Fibroblast of lung (primary cell): ENCODE measurements around the gene VPS51. TPM values are rescaled to one million over a fixed set of nuclear protein-coding genes. Genes with fewer than 3 reads are reported as not detected.

Experiments
- DNase-seq, 2 donors: peaks; one replicate each; pipeline versions ENCODE4 v3.0.0 to v3.0.0-alpha.2; 2010; ENCODE audit warnings: low read depth in 2 of 2
- H2AFZ ChIP-seq: 2 replicates; pipeline ENCODE4 v1.5.1; 2012; ENCODE audit warnings: low read length, control low read depth, inconsistent platforms
- H3K27ac ChIP-seq: 2 replicates; pipeline ENCODE4 v1.5.1; 2011; ENCODE audit warnings: low read length, control low read depth; ENCODE audit not compliant: insufficient read depth
- H3K27me3 ChIP-seq: 2 replicates; pipeline ENCODE4 v1.5.1; 2011; ENCODE audit warnings: mild to moderate bottlenecking, low read length; ENCODE audit not compliant: control insufficient read depth, insufficient read depth
- H3K36me3 ChIP-seq: 2 replicates; pipeline ENCODE4 v1.5.1; 2011; ENCODE audit warnings: low read length; ENCODE audit not compliant: control insufficient read depth, insufficient read depth
- H3K4me1 ChIP-seq: 2 replicates; pipeline ENCODE4 v1.5.1; 2011; ENCODE audit warnings: low read length; ENCODE audit not compliant: control insufficient read depth, insufficient read depth; ENCODE audit errors: extremely low read depth
- H3K4me2 ChIP-seq: 2 replicates; pipeline ENCODE4 v1.5.1; 2011; ENCODE audit warnings: low read length, control low read depth; ENCODE audit not compliant: insufficient read depth; ENCODE audit errors: extremely low read depth
- H3K4me3 ChIP-seq, 4 experiments: fragments of 200-600 bp in 1 of 4; sonication (generic) in 1 of 4; replicated peaks in 1 of 4; 2 replicates each; pipeline ENCODE4 v1.5.1; 2011 to 2016; ENCODE audit warnings: low read length in 4 of 4, low read depth in 3 of 4, mild to moderate bottlenecking in 3 of 4, control low read depth in 2 of 4, inconsistent platforms in 1 of 4, mixed read lengths in 1 of 4; ENCODE audit not compliant: insufficient read depth in 1 of 4; ENCODE audit errors: control extremely low read depth in 1 of 4
- H3K79me2 ChIP-seq: 2 replicates; pipeline ENCODE4 v1.5.1; 2012; ENCODE audit warnings: mild to moderate bottlenecking, low read length, inconsistent platforms; ENCODE audit not compliant: control insufficient read depth, insufficient read depth
- H3K9ac ChIP-seq: 2 replicates; pipeline ENCODE4 v1.5.1; 2011; ENCODE audit warnings: mild to moderate bottlenecking, low read length, control low read depth; ENCODE audit not compliant: insufficient read depth
- H3K9me3 ChIP-seq: 2 replicates; pipeline ENCODE4 v1.5.1; 2012; ENCODE audit warnings: low read depth, low read length; ENCODE audit not compliant: control insufficient read depth, insufficient read depth
- H4K20me1 ChIP-seq: 2 replicates; pipeline ENCODE4 v1.5.1; 2011; ENCODE audit warnings: low read length; ENCODE audit not compliant: control insufficient read depth, insufficient read depth; ENCODE audit errors: extremely low read depth
- EZH2 ChIP-seq: IDR thresholded peaks from 2 replicates; pipeline ENCODE4 v1.5.1; 2012; ENCODE audit warnings: low read length, control low read depth, mild to moderate bottlenecking; ENCODE audit errors: missing control alignments
- polyA plus RNA-seq, 2 donors: library from polyadenylated mRNA; depleted of rRNA in 1 of 2; stranded (reverse) in 1 of 2; unstranded in 1 of 2; fragments of >200 nt; gene quantifications; 2 replicates each; pipeline ENCODE4 v1.2.1, GENCODE V29; 2011 to 2012; ENCODE audit warnings: missing spikeins in 1 of 2
- total RNA-seq: library from RNA; depleted of rRNA; stranded (reverse); fragments of >200 nt; gene quantifications from 2 replicates; pipeline ENCODE4 v1.2.1, GENCODE V29; 2014
- TF ChIP-seq, protein P1 (sequence below), 2 donors: IDR thresholded peaks in 1 of 2; conservative IDR thresholded peaks in 1 of 2; 1 replicate in 1 of 2; 2 replicates in 1 of 2; pipeline ENCODE4 v1.5.1; 2011 to 2012; ENCODE audit warnings: low read length in 2 of 2, control low read depth in 1 of 2, inconsistent platforms in 1 of 2, low read depth in 1 of 2, mild to moderate bottlenecking in 1 of 2

The VPS51 gene
- total and polyA plus RNA-seq, 2 donors (not counting 1 experiment from before 2014, with no cell fraction given): 22.0 to 144 TPM

DNA sequence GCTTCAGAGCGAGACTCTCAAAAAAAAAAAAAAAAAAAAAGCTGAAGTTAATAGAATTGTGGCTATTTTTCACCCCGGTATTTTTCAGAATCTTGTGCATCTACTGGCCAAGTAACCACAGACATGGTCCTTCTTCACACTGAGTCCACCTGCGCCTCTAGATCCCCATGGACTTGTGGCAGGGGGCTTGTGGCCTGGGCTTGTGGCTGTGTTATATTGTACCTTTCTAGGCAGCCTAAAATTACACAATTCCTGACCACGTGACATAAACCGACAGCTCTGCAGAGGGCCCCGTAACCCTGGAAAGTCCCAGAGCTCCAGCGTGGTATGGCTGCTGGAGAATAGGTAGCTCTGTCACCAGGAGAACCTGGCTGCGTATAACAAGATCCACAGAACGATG is 26.8 kb upstream of the VPS51 start:
- Histone ChIP-seq H2AFZ (no peak overlapping the region), H3K4me3 (no peak overlapping the region), H4K20me1 (no peaks in the 10 kb centered on the region), H3K36me3 (no peaks in the 10 kb centered on the region), H3K4me2 (no peak overlapping the region), H3K27ac (no peak overlapping the region), H3K27me3 (no peaks in the 10 kb centered on the region), H3K79me2 (no peaks in the 10 kb centered on the region), H3K4me1 (no peaks in the 10 kb centered on the region), H3K9ac (no peak overlapping the region), H3K9me3 (no peaks in the 10 kb centered on the region)
- DNase-seq: no peak
- TF ChIP-seq EZH2: no peak
- TF ChIP-seq, protein P1, sequence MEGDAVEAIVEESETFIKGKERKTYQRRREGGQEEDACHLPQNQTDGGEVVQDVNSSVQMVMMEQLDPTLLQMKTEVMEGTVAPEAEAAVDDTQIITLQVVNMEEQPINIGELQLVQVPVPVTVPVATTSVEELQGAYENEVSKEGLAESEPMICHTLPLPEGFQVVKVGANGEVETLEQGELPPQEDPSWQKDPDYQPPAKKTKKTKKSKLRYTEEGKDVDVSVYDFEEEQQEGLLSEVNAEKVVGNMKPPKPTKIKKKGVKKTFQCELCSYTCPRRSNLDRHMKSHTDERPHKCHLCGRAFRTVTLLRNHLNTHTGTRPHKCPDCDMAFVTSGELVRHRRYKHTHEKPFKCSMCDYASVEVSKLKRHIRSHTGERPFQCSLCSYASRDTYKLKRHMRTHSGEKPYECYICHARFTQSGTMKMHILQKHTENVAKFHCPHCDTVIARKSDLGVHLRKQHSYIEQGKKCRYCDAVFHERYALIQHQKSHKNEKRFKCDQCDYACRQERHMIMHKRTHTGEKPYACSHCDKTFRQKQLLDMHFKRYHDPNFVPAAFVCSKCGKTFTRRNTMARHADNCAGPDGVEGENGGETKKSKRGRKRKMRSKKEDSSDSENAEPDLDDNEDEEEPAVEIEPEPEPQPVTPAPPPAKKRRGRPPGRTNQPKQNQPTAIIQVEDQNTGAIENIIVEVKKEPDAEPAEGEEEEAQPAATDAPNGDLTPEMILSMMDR (conservative IDR thresholded peaks at IDR 0.05 in 1 of 2, IDR thresholded peaks at IDR 0.05 in 1 of 2; ENCODE audit: low read depth in 1 of 2, low read length in 2 of 2): no peak

DNA sequence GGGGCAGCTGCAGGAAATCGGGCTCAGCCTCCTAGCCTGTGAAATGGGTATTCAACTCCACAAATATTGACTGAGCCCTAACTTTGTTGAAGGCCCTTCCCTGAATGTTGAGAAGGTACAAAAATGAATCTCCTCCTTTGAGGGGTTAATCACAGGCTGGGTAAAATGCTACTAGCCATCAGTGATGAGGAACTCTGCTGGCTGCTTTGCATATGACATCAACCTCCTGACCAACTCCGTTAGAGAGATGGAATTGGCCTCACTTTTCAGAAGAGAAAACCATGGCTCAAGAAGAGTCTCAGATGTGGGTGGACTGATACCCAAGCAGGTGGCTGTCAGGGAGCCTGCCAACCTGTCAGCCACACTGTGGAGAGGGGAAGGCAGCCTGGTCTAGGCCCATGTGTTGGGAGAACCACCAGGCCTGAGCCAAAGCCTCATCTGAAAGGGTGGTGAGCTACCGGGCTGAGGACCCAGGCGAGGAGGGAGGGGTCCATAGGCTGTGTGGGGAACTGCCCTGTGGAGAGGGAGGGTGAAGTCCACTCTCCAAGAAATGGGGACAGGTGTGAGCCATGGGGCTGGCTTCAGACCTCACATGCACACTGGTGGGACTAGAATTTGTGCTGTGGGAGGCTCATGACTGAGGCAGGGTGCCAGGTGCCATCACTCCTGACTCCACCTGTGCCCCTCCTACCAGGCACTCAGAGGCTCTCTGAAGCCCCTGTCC is 23.9 kb upstream of the VPS51 start:
- Histone ChIP-seq H3K9ac (no peak overlapping the region), H3K27me3 (no peaks in the 10 kb centered on the region), H3K4me3 (no peak overlapping the region), H3K4me2 (no peak overlapping the region), H2AFZ (no peak overlapping the region), H3K79me2 (no peaks in the 10 kb centered on the region), H3K27ac (no peak overlapping the region), H4K20me1 (no peaks in the 10 kb centered on the region), H3K4me1 (no peaks in the 10 kb centered on the region), H3K36me3 (no peaks in the 10 kb centered on the region), H3K9me3 (no peaks in the 10 kb centered on the region)
- no peak for DNase-seq
- TF ChIP-seq EZH2: no peak
- TF ChIP-seq, protein P1 (conservative IDR thresholded peaks at IDR 0.05 in 1 of 2, IDR thresholded peaks at IDR 0.05 in 1 of 2; ENCODE audit: low read depth in 1 of 2, low read length in 2 of 2): no peak

DNA sequence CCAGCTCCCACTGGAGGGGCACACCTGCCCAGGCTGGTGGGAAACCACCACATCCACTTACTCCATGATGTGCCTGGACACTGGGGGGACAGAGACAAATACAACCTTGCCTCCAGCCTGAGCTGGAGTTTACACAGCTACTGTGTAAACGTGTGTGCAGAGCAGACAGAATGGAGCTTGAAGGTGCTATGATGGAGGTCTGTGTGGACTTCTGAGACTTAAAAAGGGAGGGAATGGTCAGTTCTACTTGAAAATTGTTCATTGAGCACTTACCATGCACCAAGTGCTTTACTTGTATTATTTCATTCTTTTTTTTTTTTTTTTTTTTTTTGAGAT is 23.4 kb upstream of the VPS51 start:
- Histone ChIP-seq H3K4me1 (no peaks in the 10 kb centered on the region), H3K36me3 (no peaks in the 10 kb centered on the region), H3K27ac (no peak overlapping the region), H3K4me3 (no peak overlapping the region), H3K79me2 (no peaks in the 10 kb centered on the region), H2AFZ (no peak overlapping the region), H4K20me1 (no peaks in the 10 kb centered on the region), H3K9ac (no peak overlapping the region), H3K9me3 (no peaks in the 10 kb centered on the region), H3K4me2 (no peak overlapping the region), H3K27me3 (no peaks in the 10 kb centered on the region)
- no peak for DNase-seq
- TF ChIP-seq, protein P1 (conservative IDR thresholded peaks at IDR 0.05 in 1 of 2, IDR thresholded peaks at IDR 0.05 in 1 of 2; ENCODE audit: low read depth in 1 of 2, low read length in 2 of 2): no peak
- no peak for TF ChIP-seq EZH2
